ENCODE results near the gene CHL1. TPM values are rescaled to one million over a fixed set of nuclear protein-coding genes. Genes with fewer than 3 reads are reported as not detected.

The CHL1 gene
- total RNA-seq, 1 donor from 2014 or later: 35.5 TPM

GRCh38 chr3:194421-194820 lies 2.1 kb upstream of the CHL1 start:
- H3K27ac Mint-ChIP-seq (ENCODE audit: unreplicated experiment): no peak overlapping the region
- no peaks in the 10 kb centered on the region for H3K36me3 Mint-ChIP-seq (ENCODE audit: unreplicated experiment)
- no peak for DNase-seq
- H3K27me3 Mint-ChIP-seq (ENCODE audit: unreplicated experiment): peaks cover 4% of the 10 kb centered on the region
- no peaks in the 10 kb centered on the region for H3K9me3 Mint-ChIP-seq (ENCODE audit: unreplicated experiment)
- no peak for TF ChIP-seq CTCF (IDR thresholded peaks at IDR 0.05; ENCODE audit: partially characterized antibody, unreplicated experiment)
- H3K4me1 Mint-ChIP-seq (ENCODE audit: low read depth, unreplicated experiment): no peaks in the 10 kb centered on the region
- H3K4me3 Mint-ChIP-seq (ENCODE audit: unreplicated experiment): no peak overlapping the region

- Mint-ChIP-seq H3K27me3 (ENCODE audit: unreplicated experiment) (peaks cover 4% of the 10 kb centered on the region), H3K4me3 (ENCODE audit: unreplicated experiment) (no peak overlapping the region), H3K4me1 (ENCODE audit: low read depth, unreplicated experiment) (no peaks in the 10 kb centered on the region), H3K9me3 (ENCODE audit: unreplicated experiment) (no peaks in the 10 kb centered on the region), H3K27ac (ENCODE audit: unreplicated experiment) (no peak overlapping the region), H3K36me3 (ENCODE audit: unreplicated experiment) (no peaks in the 10 kb centered on the region)
- no peak for DNase-seq
- TF ChIP-seq CTCF (IDR thresholded peaks at IDR 0.05; ENCODE audit: partially characterized antibody, unreplicated experiment): no peak
Observed at GRCh38 chr3:195666-196065, 897 bp upstream of the CHL1 start.

- H3K36me3 Mint-ChIP-seq (ENCODE audit: unreplicated experiment): no peaks in the 10 kb centered on the region
- no peaks in the 10 kb centered on the region for H3K9me3 Mint-ChIP-seq (ENCODE audit: unreplicated experiment)
- peak overlapping the region; percentile 61 for H3K4me3 Mint-ChIP-seq (ENCODE audit: unreplicated experiment)
- DNase-seq: peak; percentile 73
- TF ChIP-seq CTCF (IDR thresholded peaks at IDR 0.05; ENCODE audit: partially characterized antibody, unreplicated experiment): no peak
- H3K4me1 Mint-ChIP-seq (ENCODE audit: low read depth, unreplicated experiment): no peaks in the 10 kb centered on the region
- H3K27ac Mint-ChIP-seq (ENCODE audit: unreplicated experiment): no peak overlapping the region
- H3K27me3 Mint-ChIP-seq (ENCODE audit: unreplicated experiment): peaks cover 4% of the 10 kb centered on the region
Observed at GRCh38 chr3:197149-197827, 725 bp downstream of the CHL1 start.

GRCh38 chr3:197828-198491 lies 1.4 kb downstream of the CHL1 start:
- no peak overlapping the region for H3K27ac Mint-ChIP-seq (ENCODE audit: unreplicated experiment)
- no peaks in the 10 kb centered on the region for H3K4me1 Mint-ChIP-seq (ENCODE audit: low read depth, unreplicated experiment)
- H3K9me3 Mint-ChIP-seq (ENCODE audit: unreplicated experiment): no peaks in the 10 kb centered on the region
- no peak for TF ChIP-seq CTCF (IDR thresholded peaks at IDR 0.05; ENCODE audit: partially characterized antibody, unreplicated experiment)
- H3K27me3 Mint-ChIP-seq (ENCODE audit: unreplicated experiment): peaks cover 4% of the 10 kb centered on the region
- peak; percentile 44 for DNase-seq
- H3K4me3 Mint-ChIP-seq (ENCODE audit: unreplicated experiment): peak overlapping the region; percentile 80
- no peaks in the 10 kb centered on the region for H3K36me3 Mint-ChIP-seq (ENCODE audit: unreplicated experiment)

- Mint-ChIP-seq H3K36me3 (ENCODE audit: unreplicated experiment) (no peaks in the 10 kb centered on the region), H3K4me3 (ENCODE audit: unreplicated experiment) (no peak overlapping the region), H3K4me1 (ENCODE audit: low read depth, unreplicated experiment) (peaks cover 10% of the 10 kb centered on the region), H3K27me3 (ENCODE audit: unreplicated experiment) (peaks cover 4% of the 10 kb centered on the region), H3K9me3 (ENCODE audit: unreplicated experiment) (no peaks in the 10 kb centered on the region), H3K27ac (ENCODE audit: unreplicated experiment) (no peak overlapping the region)
- no peak for DNase-seq
- TF ChIP-seq CTCF (IDR thresholded peaks at IDR 0.05; ENCODE audit: partially characterized antibody, unreplicated experiment): no peak
Observed at GRCh38 chr3:199835-200234, 3.3 kb downstream of the CHL1 start.

Measured in glutamatergic neuron (in vitro differentiated cells).